Breast epithelium (tissue), 3 donors: Measurements from ENCODE around the gene ATP4B.

Experiments used
- CTCF ChIP-seq, 3 donors: fragments of 450-650 bp; IDR thresholded peaks; one replicate each; pipeline ENCODE4 v1.5.1; 2016 to 2017; ENCODE audit warnings: antibody characterized with exemption in 3 of 3, mild to moderate bottlenecking in 3 of 3, moderate library complexity in 3 of 3
- POLR2A ChIP-seq: fragments of 450-650 bp; IDR thresholded peaks from one replicate; pipeline ENCODE4 v1.6.1; 2016; ENCODE audit warnings: antibody characterized with exemption, mild to moderate bottlenecking, moderate library complexity
- POLR2AphosphoS5 ChIP-seq, 3 donors: sonication (generic); formaldehyde crosslinking; IDR thresholded peaks; one replicate each; pipeline ENCODE4 v1.6.1; 2017; ENCODE audit warnings: antibody characterized with exemption in 3 of 3

- TF ChIP-seq POLR2A (no peak), CTCF (IDR thresholded peaks at IDR 0.05) (no peak), POLR2AphosphoS5 (IDR thresholded peaks at IDR 0.05) (no peak)
These were observed 9.8 kb downstream of the ATP4B start for GRCh38 chr13:113648216-113648610.
